K562 (cell line): Measurements from ENCODE around the gene TAF12. TPM values are rescaled to one million over a fixed set of nuclear protein-coding genes. Genes with fewer than 3 reads are reported as not detected.

Source experiments
- FOXA3 ChIP-seq, 2 experiments: fragments of 450-650 bp in 1 of 2; sonication (generic) in 1 of 2; formaldehyde crosslinking; IDR thresholded peaks in 1 of 2; conservative IDR thresholded peaks in 1 of 2; 2 replicates each; pipeline versions ENCODE4 v1.4.0 to v1.8.0; 2020 to 2022; ENCODE audit warnings: mild to moderate bottlenecking in 2 of 2, missing genetic modification reagents in 1 of 2
- NFIX ChIP-seq: fragments of 250-450 bp; sonication (Bioruptor Pico); IDR thresholded peaks from 2 replicates; pipeline ENCODE4 v1.4.0; 2020; ENCODE audit warnings: low read depth, mild to moderate bottlenecking, moderate library complexity
- RAD21 ChIP-seq, 2 experiments: fragments of 250-450 bp in 1 of 2; fragments of 450-650 bp in 1 of 2; sonication (Bioruptor Pico) in 1 of 2; formaldehyde crosslinking in 1 of 2; IDR thresholded peaks in 1 of 2; conservative IDR thresholded peaks in 1 of 2; 2 replicates each; pipeline versions ENCODE4 v1.4.0 to v1.8.0; 2020 to 2022; ENCODE audit warnings: mild to moderate bottlenecking in 2 of 2, moderate library complexity in 1 of 2
- SRSF7 ChIP-seq: fragments of 200-400 bp; formaldehyde crosslinking; optimal IDR thresholded peaks from 2 replicates; pipeline ENCODE3; 2017; ENCODE audit warnings: mild to moderate bottlenecking, low read depth, low read length
- YBX1 ChIP-seq: fragments of 450-650 bp; IDR thresholded peaks from 2 replicates; pipeline ENCODE4 v1.7.1; 2016; ENCODE audit warnings: mild to moderate bottlenecking
- ZNF766 ChIP-seq: fragments of 200-800 bp; sonication (Bioruptor generic); conservative IDR thresholded peaks from 2 replicates; pipeline ENCODE4 v1.6.1; 2016; ENCODE audit warnings: missing genetic modification characterization, missing compliant biosample characterization
- polyA plus RNA-seq, 8 experiments: library from polyadenylated mRNA; depleted of rRNA in 4 of 8; stranded (reverse) in 5 of 8; unstranded in 3 of 8; fragments of >200 nt; fragmentation: Nextera tagmentation in 2 of 8; fragmentation: Illumina TruSeq in 1 of 8; extraction: Ambion mirVana in 2 of 8; extraction: Trizol in 1 of 8; gene quantifications; 2 replicates each; pipeline versions ENCODE4 v1.2.1 to v1.2.3, GENCODE V29; 2011 to 2014; ENCODE audit warnings: inconsistent platforms in 1 of 8, missing spikeins in 1 of 8
- total RNA-seq, 7 experiments: library from RNA; depleted of rRNA in 6 of 7; stranded (reverse); fragments of >200 nt in 6 of 7; fragmentation: Illumina TruSeq in 2 of 7; extraction: Trizol in 2 of 7; gene quantifications; 2 replicates each; pipeline versions ENCODE4 v1.2.1 to v1.2.3, GENCODE V29; 2011 to 2021; ENCODE audit warnings: low replicate concordance in 1 of 7
- TF ChIP-seq, protein P1 (sequence below): IDR thresholded peaks from 3 replicates; pipeline ENCODE4 v1.6.1; 2011; ENCODE audit warnings: borderline replicate concordance, mild to moderate bottlenecking, moderate library complexity; ENCODE audit not compliant: insufficient read length; ENCODE audit errors: extremely low read depth
- TF ChIP-seq, protein P2 (sequence below): IDR thresholded peaks from 2 replicates; pipeline ENCODE4 v1.6.1; 2011; ENCODE audit warnings: borderline replicate concordance, low read depth, mild to moderate bottlenecking, moderate library complexity, low read length; ENCODE audit not compliant: insufficient read depth, poor library complexity, severe bottlenecking
- TF ChIP-seq, protein P3 (sequence below): fragments of 200-600 bp; sonication (generic); IDR thresholded peaks from one replicate; pipeline ENCODE4 v1.6.1; 2012; ENCODE audit warnings: mild to moderate bottlenecking, low read depth, low read length, inconsistent platforms

The TAF12 gene
- total and polyA plus RNA-seq, 9 of the 15 experiments (the other 6 are each of a cell fraction or from before 2014, with no cell fraction given) = 31.6 to 89.0 (median 50.5) TPM

DNA sequence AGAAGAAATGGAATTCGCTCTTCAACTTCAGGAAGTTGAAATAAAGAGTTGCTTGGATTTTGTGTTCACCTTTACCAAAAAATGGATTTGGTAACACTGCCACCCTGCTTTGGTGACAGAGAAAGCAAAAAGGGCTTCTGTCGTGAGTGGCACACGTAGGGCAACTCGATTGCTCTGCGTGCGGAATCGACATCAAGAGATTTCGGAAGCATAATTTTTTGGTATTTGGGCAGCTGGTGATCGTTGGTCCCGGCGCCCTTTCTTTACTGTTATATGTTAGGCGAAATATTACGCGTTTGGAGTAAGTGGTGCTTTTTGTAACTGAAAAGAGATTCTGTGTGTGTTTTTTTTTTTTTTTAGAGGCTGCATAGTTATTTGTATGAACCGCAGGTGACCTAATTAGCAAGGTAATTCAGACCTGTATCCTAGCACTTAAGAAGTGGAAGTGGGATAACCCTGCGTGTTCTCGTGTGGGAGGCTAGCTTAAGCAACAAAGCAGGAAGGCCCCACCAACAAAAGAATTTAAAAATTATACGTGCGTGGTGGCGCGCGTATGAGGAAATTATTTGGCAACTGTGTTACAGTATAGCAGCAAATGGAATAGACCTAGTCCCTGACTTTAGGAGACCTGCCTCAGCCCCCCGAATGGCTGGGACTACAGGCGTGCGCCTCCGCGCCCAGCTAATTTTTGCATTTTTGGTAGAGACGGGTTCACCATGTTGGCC is 5.8 kb upstream of the TAF12 start, which contains the start of gene RNU11 (continued):
- TF ChIP-seq, protein P1, sequence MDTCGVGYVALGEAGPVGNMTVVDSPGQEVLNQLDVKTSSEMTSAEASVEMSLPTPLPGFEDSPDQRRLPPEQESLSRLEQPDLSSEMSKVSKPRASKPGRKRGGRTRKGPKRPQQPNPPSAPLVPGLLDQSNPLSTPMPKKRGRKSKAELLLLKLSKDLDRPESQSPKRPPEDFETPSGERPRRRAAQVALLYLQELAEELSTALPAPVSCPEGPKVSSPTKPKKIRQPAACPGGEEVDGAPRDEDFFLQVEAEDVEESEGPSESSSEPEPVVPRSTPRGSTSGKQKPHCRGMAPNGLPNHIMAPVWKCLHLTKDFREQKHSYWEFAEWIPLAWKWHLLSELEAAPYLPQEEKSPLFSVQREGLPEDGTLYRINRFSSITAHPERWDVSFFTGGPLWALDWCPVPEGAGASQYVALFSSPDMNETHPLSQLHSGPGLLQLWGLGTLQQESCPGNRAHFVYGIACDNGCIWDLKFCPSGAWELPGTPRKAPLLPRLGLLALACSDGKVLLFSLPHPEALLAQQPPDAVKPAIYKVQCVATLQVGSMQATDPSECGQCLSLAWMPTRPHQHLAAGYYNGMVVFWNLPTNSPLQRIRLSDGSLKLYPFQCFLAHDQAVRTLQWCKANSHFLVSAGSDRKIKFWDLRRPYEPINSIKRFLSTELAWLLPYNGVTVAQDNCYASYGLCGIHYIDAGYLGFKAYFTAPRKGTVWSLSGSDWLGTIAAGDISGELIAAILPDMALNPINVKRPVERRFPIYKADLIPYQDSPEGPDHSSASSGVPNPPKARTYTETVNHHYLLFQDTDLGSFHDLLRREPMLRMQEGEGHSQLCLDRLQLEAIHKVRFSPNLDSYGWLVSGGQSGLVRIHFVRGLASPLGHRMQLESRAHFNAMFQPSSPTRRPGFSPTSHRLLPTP = no peak
- peak; percentile 75 to 89 for TF ChIP-seq FOXA3 (CRISPR knock-in tag; conservative IDR thresholded peaks at IDR 0.05 in 1 of 2, IDR thresholded peaks at IDR 0.05 in 1 of 2)
- TF ChIP-seq NFIX = 0 out of 2 replicates have a peak, but pooled peaks have one; percentile 31
- no peak for TF ChIP-seq SRSF7
- peak; percentile 38 to 47 for TF ChIP-seq RAD21 (CRISPR knock-in tag; conservative IDR thresholded peaks at IDR 0.05 in 1 of 2, IDR thresholded peaks at IDR 0.05 in 1 of 2)
- peak; percentile 75; the same call in 1 of the 2 replicates for TF ChIP-seq ZNF766 (CRISPR knock-in tag)
- no peak for TF ChIP-seq YBX1
- TF ChIP-seq, protein P2, sequence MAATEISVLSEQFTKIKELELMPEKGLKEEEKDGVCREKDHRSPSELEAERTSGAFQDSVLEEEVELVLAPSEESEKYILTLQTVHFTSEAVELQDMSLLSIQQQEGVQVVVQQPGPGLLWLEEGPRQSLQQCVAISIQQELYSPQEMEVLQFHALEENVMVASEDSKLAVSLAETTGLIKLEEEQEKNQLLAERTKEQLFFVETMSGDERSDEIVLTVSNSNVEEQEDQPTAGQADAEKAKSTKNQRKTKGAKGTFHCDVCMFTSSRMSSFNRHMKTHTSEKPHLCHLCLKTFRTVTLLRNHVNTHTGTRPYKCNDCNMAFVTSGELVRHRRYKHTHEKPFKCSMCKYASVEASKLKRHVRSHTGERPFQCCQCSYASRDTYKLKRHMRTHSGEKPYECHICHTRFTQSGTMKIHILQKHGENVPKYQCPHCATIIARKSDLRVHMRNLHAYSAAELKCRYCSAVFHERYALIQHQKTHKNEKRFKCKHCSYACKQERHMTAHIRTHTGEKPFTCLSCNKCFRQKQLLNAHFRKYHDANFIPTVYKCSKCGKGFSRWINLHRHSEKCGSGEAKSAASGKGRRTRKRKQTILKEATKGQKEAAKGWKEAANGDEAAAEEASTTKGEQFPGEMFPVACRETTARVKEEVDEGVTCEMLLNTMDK = peak; percentile 47
- TF ChIP-seq, protein P3, sequence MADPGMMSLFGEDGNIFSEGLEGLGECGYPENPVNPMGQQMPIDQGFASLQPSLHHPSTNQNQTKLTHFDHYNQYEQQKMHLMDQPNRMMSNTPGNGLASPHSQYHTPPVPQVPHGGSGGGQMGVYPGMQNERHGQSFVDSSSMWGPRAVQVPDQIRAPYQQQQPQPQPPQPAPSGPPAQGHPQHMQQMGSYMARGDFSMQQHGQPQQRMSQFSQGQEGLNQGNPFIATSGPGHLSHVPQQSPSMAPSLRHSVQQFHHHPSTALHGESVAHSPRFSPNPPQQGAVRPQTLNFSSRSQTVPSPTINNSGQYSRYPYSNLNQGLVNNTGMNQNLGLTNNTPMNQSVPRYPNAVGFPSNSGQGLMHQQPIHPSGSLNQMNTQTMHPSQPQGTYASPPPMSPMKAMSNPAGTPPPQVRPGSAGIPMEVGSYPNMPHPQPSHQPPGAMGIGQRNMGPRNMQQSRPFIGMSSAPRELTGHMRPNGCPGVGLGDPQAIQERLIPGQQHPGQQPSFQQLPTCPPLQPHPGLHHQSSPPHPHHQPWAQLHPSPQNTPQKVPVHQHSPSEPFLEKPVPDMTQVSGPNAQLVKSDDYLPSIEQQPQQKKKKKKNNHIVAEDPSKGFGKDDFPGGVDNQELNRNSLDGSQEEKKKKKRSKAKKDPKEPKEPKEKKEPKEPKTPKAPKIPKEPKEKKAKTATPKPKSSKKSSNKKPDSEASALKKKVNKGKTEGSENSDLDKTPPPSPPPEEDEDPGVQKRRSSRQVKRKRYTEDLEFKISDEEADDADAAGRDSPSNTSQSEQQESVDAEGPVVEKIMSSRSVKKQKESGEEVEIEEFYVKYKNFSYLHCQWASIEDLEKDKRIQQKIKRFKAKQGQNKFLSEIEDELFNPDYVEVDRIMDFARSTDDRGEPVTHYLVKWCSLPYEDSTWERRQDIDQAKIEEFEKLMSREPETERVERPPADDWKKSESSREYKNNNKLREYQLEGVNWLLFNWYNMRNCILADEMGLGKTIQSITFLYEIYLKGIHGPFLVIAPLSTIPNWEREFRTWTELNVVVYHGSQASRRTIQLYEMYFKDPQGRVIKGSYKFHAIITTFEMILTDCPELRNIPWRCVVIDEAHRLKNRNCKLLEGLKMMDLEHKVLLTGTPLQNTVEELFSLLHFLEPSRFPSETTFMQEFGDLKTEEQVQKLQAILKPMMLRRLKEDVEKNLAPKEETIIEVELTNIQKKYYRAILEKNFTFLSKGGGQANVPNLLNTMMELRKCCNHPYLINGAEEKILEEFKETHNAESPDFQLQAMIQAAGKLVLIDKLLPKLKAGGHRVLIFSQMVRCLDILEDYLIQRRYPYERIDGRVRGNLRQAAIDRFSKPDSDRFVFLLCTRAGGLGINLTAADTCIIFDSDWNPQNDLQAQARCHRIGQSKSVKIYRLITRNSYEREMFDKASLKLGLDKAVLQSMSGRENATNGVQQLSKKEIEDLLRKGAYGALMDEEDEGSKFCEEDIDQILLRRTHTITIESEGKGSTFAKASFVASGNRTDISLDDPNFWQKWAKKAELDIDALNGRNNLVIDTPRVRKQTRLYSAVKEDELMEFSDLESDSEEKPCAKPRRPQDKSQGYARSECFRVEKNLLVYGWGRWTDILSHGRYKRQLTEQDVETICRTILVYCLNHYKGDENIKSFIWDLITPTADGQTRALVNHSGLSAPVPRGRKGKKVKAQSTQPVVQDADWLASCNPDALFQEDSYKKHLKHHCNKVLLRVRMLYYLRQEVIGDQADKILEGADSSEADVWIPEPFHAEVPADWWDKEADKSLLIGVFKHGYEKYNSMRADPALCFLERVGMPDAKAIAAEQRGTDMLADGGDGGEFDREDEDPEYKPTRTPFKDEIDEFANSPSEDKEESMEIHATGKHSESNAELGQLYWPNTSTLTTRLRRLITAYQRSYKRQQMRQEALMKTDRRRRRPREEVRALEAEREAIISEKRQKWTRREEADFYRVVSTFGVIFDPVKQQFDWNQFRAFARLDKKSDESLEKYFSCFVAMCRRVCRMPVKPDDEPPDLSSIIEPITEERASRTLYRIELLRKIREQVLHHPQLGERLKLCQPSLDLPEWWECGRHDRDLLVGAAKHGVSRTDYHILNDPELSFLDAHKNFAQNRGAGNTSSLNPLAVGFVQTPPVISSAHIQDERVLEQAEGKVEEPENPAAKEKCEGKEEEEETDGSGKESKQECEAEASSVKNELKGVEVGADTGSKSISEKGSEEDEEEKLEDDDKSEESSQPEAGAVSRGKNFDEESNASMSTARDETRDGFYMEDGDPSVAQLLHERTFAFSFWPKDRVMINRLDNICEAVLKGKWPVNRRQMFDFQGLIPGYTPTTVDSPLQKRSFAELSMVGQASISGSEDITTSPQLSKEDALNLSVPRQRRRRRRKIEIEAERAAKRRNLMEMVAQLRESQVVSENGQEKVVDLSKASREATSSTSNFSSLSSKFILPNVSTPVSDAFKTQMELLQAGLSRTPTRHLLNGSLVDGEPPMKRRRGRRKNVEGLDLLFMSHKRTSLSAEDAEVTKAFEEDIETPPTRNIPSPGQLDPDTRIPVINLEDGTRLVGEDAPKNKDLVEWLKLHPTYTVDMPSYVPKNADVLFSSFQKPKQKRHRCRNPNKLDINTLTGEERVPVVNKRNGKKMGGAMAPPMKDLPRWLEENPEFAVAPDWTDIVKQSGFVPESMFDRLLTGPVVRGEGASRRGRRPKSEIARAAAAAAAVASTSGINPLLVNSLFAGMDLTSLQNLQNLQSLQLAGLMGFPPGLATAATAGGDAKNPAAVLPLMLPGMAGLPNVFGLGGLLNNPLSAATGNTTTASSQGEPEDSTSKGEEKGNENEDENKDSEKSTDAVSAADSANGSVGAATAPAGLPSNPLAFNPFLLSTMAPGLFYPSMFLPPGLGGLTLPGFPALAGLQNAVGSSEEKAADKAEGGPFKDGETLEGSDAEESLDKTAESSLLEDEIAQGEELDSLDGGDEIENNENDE = peak; percentile 37
